A673 (cell line): ENCODE data around the gene CHCHD1. TPM values are rescaled to one million over a fixed set of nuclear protein-coding genes. Genes with fewer than 3 reads are reported as not detected.

Source experiments
- BruUV-seq: library from RNA; stranded (reverse); fragments of 400-500 nt; replicated peaks from 2 replicates; lab custom pipeline; 2021; lab: Mats Ljungman, UMichigan
- CTCF ChIA-PET: fragments of 300-600 bp; sonication (Branson Sonifier 250); formaldehyde crosslinking; loops from one replicate; lab custom pipeline; 2022; ENCODE audit warnings: antibody characterized with exemption; lab: Charles Lee
- POLR2A ChIA-PET: fragments of 300-600 bp; sonication (Branson Sonifier 250); formaldehyde crosslinking; loops from one replicate; lab custom pipeline; 2022; ENCODE audit warnings: antibody characterized with exemption; ENCODE audit not compliant: low non-redundant PET; lab: Charles Lee
- DNase-seq: peaks from one replicate; pipeline ENCODE4 v3.0.0-alpha.2; 2015; ENCODE audit warnings: low spot score
- H3K27ac ChIP-seq: fragments of 200-600 bp; sonication (generic); 2 replicates; pipeline ENCODE4 v1.5.1; 2016; ENCODE audit warnings: mixed run types, low read depth, mild to moderate bottlenecking, mixed read lengths, antibody characterized with exemption, low read length; ENCODE audit not compliant: poor library complexity, severe bottlenecking
- H3K27me3 ChIP-seq: fragments of 200-600 bp; sonication (generic); replicated peaks from 2 replicates; pipeline ENCODE4 v1.6.1; 2017; ENCODE audit warnings: mixed run types, low read depth, mild to moderate bottlenecking, mixed read lengths, antibody characterized with exemption, low read length; ENCODE audit not compliant: insufficient read depth, poor library complexity
- H3K36me3 ChIP-seq: fragments of 200-600 bp; sonication (generic); 2 replicates; pipeline ENCODE4 v1.6.1; 2016; ENCODE audit warnings: mixed run types, mild to moderate bottlenecking, mixed read lengths, antibody characterized with exemption, low read length; ENCODE audit not compliant: insufficient read depth, poor library complexity, severe bottlenecking
- H3K4me1 ChIP-seq: fragments of 200-600 bp; sonication (generic); 2 replicates; pipeline ENCODE4 v1.6.1; 2017; ENCODE audit warnings: mixed run types, mild to moderate bottlenecking, mixed read lengths, antibody characterized with exemption, low read length; ENCODE audit not compliant: insufficient read depth, poor library complexity, severe bottlenecking
- H3K4me3 ChIP-seq: fragments of 200-600 bp; sonication (generic); 2 replicates; pipeline ENCODE4 v1.5.1; 2016; ENCODE audit warnings: low read depth, mixed run types, mild to moderate bottlenecking, mixed read lengths, low read length; ENCODE audit not compliant: poor library complexity, severe bottlenecking
- H3K9me3 ChIP-seq: fragments of 200-600 bp; sonication (generic); 2 replicates; pipeline ENCODE4 v1.6.1; 2016; ENCODE audit warnings: mixed run types, low read depth, mild to moderate bottlenecking, mixed read lengths, antibody characterized with exemption, low read length; ENCODE audit not compliant: poor library complexity, severe bottlenecking
- EZH2 ChIP-seq: fragments of 200-600 bp; sonication (generic); IDR thresholded peaks from 2 replicates; pipeline ENCODE4 v1.6.1; 2017; ENCODE audit warnings: borderline replicate concordance, low read depth, mild to moderate bottlenecking, mixed read lengths, antibody characterized with exemption, low read length; ENCODE audit not compliant: poor library complexity, severe bottlenecking
- intact Hi-C: fragments of 100-400 bp; cut with micrococcal nuclease; formaldehyde crosslinking; loops from one replicate; pipeline ENCODE4 v1.10.0; 2022; ENCODE audit not compliant: unreplicated experiment
- total RNA-seq: library from RNA; stranded (reverse); gene quantifications from 2 replicates; pipeline ENCODE4 v1.2.3, GENCODE V29; 2021
- TF ChIP-seq, protein P1 (sequence below): fragments of 300-800, 200-600 bp; sonication (generic); conservative IDR thresholded peaks from 2 replicates; pipeline ENCODE4 v1.5.1; 2017; ENCODE audit warnings: low read depth, mild to moderate bottlenecking, antibody characterized with exemption, low read length, moderate library complexity, mixed read lengths

Gene CHCHD1
- total RNA-seq, 1 experiment from 2014 or later = 37.5 TPM

GRCh38 chr10:73807471-73807870 lies 25.6 kb downstream of the CHCHD1 start:
- Histone ChIP-seq H3K9me3 (no peaks in the 10 kb centered on the region), H3K4me1 (no peaks in the 10 kb centered on the region), H3K36me3 (peaks cover 38% of the 10 kb centered on the region), H3K27me3 (no peaks in the 10 kb centered on the region), H3K4me3 (no peak overlapping the region), H3K27ac (no peak overlapping the region)
- no peak for TF ChIP-seq EZH2
- TF ChIP-seq, protein P1, sequence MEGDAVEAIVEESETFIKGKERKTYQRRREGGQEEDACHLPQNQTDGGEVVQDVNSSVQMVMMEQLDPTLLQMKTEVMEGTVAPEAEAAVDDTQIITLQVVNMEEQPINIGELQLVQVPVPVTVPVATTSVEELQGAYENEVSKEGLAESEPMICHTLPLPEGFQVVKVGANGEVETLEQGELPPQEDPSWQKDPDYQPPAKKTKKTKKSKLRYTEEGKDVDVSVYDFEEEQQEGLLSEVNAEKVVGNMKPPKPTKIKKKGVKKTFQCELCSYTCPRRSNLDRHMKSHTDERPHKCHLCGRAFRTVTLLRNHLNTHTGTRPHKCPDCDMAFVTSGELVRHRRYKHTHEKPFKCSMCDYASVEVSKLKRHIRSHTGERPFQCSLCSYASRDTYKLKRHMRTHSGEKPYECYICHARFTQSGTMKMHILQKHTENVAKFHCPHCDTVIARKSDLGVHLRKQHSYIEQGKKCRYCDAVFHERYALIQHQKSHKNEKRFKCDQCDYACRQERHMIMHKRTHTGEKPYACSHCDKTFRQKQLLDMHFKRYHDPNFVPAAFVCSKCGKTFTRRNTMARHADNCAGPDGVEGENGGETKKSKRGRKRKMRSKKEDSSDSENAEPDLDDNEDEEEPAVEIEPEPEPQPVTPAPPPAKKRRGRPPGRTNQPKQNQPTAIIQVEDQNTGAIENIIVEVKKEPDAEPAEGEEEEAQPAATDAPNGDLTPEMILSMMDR = no peak
- CTCF ChIA-PET = no interaction called here
- POLR2A ChIA-PET = interaction anchor here (0.6 kb wide), 1 partner anchor 64 kb away, joined by 4 read pairs; no protein-coding TSS in a partner anchor
- BruUV-seq = no TSS peak
- intact Hi-C loops = no loop called here
- DNase-seq = no peak

- BruUV-seq = no TSS peak
- no peaks in the 10 kb centered on the region for H3K27me3 ChIP-seq
- CTCF ChIA-PET = no interaction called here
Observed at GRCh38 chr10:73808021-73808815, 26.4 kb downstream of the CHCHD1 start.

GRCh38 chr10:73809061-73809818 lies 27.4 kb downstream of the CHCHD1 start:
- CTCF ChIA-PET = no interaction called here
- Histone ChIP-seq H3K36me3 (peaks cover 23% of the 10 kb centered on the region), H3K27me3 (no peaks in the 10 kb centered on the region), H3K4me3 (no peak overlapping the region), H3K9me3 (no peaks in the 10 kb centered on the region), H3K4me1 (no peaks in the 10 kb centered on the region), H3K27ac (no peak overlapping the region)
- BruUV-seq = no TSS peak
- intact Hi-C loops = no loop called here
- no peak for TF ChIP-seq EZH2
- TF ChIP-seq, protein P1 = no peak
- no peak for DNase-seq
- POLR2A ChIA-PET = no interaction called here

More at GRCh38 chr10:73808021-73808815, 26.4 kb downstream of the CHCHD1 start:
- Histone ChIP-seq H3K27ac (no peak overlapping the region), H3K4me3 (no peak overlapping the region), H3K36me3 (peaks cover 30% of the 10 kb centered on the region), H3K4me1 (no peaks in the 10 kb centered on the region), H3K9me3 (no peaks in the 10 kb centered on the region)
- intact Hi-C loops = no loop called here
- POLR2A ChIA-PET = interaction anchor here (0.6 kb wide), 1 partner anchor 65 kb away, joined by 4 read pairs; no protein-coding TSS in a partner anchor
- no peak for DNase-seq
- no peak for TF ChIP-seq EZH2
- TF ChIP-seq, protein P1 = no peak
